Suppressor macrophage treated with lipopolysaccharide for 1 hour (primary cell): ENCODE results near the gene COX17.
"Not testable (repeated sequence)": the region's sequence is repeated elsewhere in the genome, so short reads cannot be mapped to it uniquely, and the experiment has no call there.

Experiments
- DNase-seq, 3 donors: peaks; one replicate each; pipeline ENCODE4 v3.0.0-alpha.2; 2020 to 2022

The COX17 gene, protein sequence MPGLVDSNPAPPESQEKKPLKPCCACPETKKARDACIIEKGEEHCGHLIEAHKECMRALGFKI

GRCh38 chr3:119676771-119677640, at the start of gene COX17:
Gene COX17 (minus strand): TSS chr3:119677406. CDS start chr3:119677310, 96 bp downstream.
- DNase-seq = peak; percentile 95 to 97 (median 97)

GRCh38 chr3:119726909-119727308, 49.7 kb upstream of the COX17 start:
- no peak for DNase-seq

GRCh38 chr3:119723022-119723421, 45.8 kb upstream of the COX17 start:
- peak; percentile 24 to 41 (median 29) for DNase-seq

- no peak for DNase-seq
These were observed 40.3 kb upstream of the COX17 start for GRCh38 chr3:119717520-119717919.

- DNase-seq = no peak
These were observed 39.8 kb upstream of the COX17 start for GRCh38 chr3:119716998-119717397.

GRCh38 chr3:119715105-119715504, 37.9 kb upstream of the COX17 start:
- no peak for DNase-seq

DNA sequence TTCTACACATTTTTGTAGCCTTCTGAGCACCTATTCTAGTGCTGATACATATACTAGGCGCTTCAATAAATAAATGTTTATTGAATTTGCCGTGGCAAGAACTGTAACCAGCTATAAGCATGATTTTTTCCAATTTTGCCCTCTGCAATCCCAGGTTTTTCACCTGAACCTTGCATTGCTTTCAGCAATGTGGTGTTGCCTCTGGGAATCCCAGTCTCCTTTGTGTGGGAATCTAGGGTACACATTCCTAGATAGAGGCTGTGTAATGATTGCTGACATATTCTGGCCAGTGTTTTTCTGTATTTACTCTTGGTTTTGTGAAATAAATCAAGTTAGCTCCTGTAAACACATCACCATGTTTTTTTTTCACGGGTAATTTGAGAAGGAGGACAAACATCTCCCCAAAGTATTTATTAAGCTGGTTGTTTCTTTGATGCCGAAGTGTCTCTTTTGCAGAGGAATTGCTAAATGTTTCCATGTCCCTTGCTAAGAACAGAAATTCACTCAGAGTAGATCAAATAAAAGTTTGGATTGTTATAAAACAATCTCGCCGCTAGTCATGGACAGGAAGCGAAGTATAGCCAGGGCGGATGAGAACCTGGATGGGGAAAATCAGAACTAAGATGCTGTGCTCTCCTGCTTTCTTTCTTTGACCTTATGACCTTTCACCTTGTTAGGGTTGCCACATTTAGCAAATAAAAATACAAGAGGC, 26.8 kb upstream of the COX17 start:
- DNase-seq = no peak

DNA sequence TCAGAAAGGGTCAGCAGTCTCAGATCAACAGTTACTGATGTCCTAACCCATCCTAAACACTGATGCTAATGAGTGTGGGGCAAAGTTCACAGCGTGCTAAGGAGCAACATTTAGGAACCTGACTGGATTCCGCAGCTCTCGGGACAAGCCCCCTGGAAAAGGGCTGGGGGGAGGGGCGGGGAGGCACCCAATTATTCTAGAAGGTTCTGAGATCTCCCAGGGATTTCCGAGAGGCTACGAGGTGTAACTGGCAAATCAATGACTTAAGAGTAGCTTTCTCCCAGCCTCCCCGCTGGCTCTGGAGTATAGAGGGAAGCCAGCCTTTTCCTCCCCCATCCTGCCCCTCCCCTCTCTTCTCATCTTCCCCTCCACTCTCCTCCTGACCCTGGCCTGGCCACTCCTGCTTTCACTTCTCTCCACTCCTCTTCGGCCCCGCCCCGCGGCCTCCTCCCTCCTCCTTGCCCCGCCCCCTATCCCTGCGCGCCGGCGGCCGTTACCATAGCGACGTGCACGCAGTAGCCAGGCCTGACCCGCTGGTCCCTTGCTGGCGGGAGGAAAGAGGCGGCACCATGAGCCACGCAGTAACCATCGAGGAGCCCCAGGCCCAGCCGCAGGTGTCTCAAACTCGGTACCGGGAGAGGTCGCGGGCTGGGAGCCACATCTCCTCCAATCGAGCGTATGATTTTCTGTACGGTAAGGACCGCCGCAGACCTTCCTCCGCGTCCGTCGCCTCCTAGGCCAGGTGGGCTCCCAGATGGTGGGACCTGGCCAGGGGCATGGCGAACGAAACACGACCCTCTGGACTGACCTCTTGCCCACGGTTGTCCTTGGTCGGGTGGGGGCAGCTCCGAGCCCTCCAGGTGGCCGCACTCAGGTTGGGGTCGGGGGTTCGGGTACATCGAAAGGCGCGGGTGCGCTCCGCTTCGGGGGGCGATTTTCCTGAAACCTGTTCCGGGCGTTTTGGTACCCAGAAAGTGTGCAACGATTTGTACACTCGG, 25.6 kb upstream of the COX17 start, which contains the start of gene CFAP91:
Gene CFAP91, plus strand, starts transcription at position 493 of the 998 bp plus-strand sequence. Its CDS starts 77 bp downstream, at position 570.
- DNase-seq = peak; percentile 93 to 98 (median 95)

DNA sequence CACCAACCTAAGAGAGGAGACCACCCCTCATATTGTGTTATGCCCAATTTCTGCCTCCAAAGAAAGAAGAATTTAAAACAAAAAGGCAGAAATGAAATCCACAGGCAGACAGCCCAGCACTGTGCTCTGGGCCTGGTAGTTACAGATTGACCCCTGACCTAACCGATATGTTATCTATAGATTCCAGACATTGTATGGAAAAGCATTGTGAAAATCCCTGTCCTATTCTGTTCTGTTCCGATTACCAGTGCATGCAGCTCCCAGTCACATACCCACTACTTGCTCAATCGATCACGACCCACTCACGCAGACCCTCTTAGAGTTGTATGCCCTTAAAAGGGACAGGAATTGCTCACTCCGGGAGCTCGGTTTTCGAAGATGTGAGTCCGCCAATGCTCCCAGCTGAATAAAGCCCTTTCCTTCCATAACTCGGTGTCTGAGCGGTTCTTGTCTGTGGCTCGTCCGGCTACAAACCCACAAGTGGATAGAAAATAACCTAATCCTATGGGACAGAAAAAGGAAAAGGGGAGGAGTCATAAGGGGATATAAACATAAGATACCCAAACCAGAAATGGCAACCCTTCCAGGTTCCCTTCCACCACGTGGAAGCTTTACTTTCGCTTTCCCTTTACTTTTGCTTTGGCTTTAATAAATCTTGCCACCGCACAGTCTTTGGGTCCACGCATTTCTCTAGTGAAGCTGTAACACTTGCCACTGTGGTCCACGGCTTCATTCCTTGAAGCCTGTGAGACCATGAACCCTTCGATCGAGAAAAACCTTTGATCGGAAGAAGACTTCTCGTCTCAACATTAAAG, 23.9 kb upstream of the COX17 start:
- peak; percentile 12 to 24 (median 18) for DNase-seq

DNA sequence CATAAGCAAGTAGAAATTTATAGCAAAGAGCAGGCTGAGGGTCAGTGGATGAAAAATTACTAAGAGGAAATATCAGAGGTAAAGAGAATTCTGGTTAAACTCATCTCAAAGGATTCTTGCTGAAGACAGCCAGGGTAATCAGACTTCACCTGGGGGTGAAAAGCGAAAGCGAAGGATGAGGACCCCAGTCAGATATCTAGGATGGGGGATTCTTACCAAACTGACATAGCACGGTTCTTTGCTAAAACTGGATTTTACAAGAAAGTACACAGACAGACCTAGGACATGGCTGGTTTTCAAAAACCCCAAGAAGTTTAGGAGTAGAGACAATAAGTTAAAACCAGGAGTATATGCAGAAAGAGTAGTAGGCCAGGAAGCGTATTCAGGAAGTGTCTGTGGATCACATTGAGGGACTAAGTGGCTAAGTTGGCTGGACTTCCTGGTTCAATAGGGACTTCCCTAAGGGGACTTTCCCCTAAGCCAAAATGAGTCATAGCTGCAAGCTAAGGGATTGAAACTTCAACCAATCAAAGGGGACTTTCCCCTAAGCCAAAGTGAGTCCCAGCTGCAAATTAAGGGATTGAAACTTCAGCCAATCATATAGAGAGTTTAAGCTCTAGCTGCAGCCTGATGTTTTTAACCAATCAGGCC, 23.2 kb upstream of the COX17 start:
- DNase-seq = peak; percentile 80 to 90 (median 85)

DNA sequence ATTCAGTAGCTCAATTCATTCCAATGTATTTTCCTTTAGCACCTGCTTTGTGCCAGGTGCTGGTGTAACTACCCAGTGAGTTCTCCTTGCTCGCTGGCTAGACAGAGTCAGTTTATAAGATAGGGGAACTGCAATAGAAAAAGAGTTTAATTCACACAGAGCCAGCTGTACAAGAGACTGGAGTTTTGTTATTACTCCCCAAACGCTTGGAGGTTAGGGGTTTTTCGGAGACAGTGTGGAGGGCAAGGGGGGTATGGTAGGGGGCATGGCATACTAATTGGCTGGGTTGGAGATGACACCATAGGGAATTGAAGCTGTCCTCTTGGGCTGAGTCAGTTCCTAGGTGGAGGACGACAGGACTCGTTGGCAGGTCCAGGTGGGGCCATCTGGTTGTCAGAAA, 20.2 kb upstream of the COX17 start:
- no peak for DNase-seq

DNA sequence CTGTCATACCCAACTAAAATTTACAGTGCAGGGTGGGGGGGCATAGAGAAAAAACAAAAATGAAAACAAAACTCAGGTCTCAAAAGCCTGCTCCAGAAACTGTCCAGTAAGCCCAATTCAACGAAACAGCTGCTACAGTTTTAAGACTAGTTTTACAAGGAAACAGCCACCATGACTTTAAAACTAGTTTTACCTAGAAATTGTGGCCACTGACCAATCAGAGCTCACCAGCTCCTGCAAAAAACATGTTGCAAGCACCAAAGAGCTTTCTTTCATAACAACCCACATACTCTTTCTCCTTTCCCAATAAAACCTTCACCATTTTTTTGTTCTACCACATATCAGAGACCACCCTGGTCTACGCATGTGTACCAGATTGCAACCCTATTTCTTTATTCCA, 18.3 kb upstream of the COX17 start:
- no peak for DNase-seq

DNA sequence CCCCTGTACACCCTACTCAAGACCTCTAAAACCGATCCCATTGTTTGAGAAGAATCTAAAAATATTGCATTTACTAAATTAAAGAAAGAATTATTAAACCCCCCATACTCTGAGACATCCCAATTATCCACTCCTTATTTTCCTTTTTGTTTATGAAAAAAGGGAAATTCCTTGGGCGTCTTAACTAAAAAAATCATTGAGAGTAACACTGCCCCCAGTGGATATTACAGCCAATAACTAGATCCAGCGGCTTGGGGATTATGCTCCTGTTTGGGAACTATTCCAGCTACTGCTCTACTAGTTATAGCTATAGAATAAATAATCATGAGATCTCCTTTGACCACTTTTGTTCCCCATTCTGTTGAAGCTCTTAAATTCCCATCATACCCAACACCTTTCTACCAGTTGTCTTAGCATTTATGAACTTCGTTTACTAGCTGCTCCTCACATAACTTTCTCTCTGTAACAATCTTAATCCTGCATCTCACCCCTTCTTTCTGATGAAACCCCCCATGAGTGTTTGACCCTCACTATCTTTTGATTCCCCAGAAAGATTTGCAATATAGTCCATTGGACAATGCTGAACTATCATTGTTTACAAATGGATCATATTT, 12.9 kb upstream of the COX17 start:
- DNase-seq = peak; percentile 65 to 84 (median 82)

- peak in 1 of 3 donors; percentile 13 for DNase-seq
These were observed 6.2 kb upstream of the COX17 start for GRCh38 chr3:119683421-119683820.

- peak; percentile 37 to 63 (median 61) for DNase-seq
These were observed 4.1 kb upstream of the COX17 start for GRCh38 chr3:119681279-119681678.

- DNase-seq = no peak
These were observed 2.7 kb upstream of the COX17 start for GRCh38 chr3:119679874-119680273.

DNA sequence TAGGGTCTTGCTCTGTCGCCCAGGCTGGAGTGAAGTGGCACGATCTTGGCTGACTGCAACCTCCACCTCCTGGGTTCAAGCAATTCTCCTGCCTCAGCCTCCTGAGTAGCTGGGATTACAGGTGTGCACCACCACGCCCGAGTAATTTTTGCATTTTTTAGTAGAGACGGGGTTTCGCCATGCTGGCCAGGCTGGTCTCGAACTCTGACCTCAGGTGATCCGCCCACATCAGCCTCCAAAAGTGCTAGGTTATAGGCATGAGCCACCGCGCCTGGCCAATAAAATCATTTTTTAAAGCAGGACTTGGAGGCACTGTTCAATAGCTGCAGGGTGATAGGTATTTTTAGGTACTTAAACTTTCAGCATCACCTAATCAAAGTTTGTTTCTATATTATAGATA, 1.0 kb upstream of the COX17 start:
- DNase-seq = not testable (repeated sequence)

GRCh38 chr3:119677641-119677934, 382 bp upstream of the COX17 start:
- DNase-seq = no peak

DNA sequence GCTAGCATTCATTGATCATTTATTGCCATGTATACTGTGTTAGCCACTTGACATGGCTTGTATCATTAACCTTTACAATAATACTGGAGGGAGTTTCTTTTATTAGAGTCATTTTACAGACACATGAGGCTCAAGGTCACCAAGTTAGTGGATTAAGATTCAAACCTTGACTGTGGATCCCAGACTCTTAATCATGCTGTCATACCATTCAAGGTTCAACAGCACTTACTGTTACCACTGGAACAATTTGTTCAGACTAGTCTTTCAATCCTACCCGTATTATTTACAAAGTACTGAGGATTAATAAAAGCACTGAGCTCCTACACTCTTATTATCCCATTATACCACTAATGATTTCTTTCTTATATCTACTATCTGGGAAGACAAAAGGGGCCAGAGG, 1.2 kb downstream of the COX17 start:
- DNase-seq = peak in 2 of 3 donors; percentile 11 to 41

DNA sequence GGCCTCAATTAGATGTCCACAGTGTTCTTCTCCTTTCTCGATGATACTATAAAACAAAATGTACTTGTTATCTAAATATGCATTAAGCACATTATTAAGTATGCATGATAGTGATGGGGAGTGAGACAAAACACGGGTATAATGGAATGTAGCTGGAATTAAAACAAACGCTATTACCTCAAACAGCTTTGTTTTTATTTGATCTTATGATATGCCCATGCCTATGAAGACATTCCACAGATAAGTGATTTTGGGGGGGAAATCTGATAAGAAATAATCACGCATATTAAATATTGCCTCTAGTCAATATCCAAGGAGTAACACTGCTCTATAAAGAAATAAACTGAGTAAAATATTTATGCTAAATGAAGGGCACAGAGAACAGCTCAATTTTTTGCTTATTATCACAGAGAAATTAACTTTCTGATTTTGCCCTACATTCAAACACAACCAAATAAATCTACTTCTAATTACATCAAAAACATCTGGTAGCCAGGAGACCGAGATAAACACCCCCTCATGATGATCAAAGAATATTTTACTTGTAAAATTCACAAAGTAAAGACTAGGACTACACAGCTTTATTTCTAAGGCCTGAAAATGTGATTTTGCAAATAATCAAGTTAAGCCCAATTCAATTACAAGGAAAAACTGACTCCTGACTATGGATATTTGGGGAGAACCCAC, 1.9 kb downstream of the COX17 start:
- DNase-seq = no peak
